OCI-LY7 (cell line): ENCODE data around the gene NEMP1. TPM values are rescaled to one million over a fixed set of nuclear protein-coding genes. Genes with fewer than 3 reads are reported as not detected.

ENCODE experiments used
- BruUV-seq: library from RNA; stranded (reverse); fragments of 400-500 nt; replicated peaks from 2 replicates; lab custom pipeline; 2021; lab: Mats Ljungman, UMichigan
- CTCF ChIA-PET: fragments of 300-600 bp; sonication (Branson Sonifier 250); formaldehyde crosslinking; loops from one replicate; lab custom pipeline; 2022; ENCODE audit warnings: antibody characterized with exemption; ENCODE audit not compliant: unreplicated experiment; lab: Charles Lee
- POLR2A ChIA-PET: fragments of 300-600 bp; sonication (Branson Sonifier 250); formaldehyde crosslinking; loops from one replicate; lab custom pipeline; 2022; ENCODE audit warnings: antibody characterized with exemption; lab: Charles Lee
- DNase-seq: peaks from one replicate; pipeline ENCODE4 v3.0.0-alpha.2; 2015; ENCODE audit warnings: low spot score
- H2AFZ ChIP-seq: fragments of 200-600 bp; sonication (generic), shearing (Covaris generic); 2 replicates; pipeline ENCODE4 v1.6.1; 2014; ENCODE audit warnings: mild to moderate bottlenecking, antibody characterized with exemption, low read length, moderate library complexity
- H3K27ac ChIP-seq: fragments of 200-600 bp; sonication (generic); 2 replicates; pipeline ENCODE4 v1.5.1; 2014; ENCODE audit warnings: mixed run types, low read depth, mild to moderate bottlenecking, moderate library complexity, low read length, inconsistent platforms; ENCODE audit not compliant: poor library complexity, severe bottlenecking
- H3K36me3 ChIP-seq: fragments of 200-600 bp; sonication (generic); 2 replicates; pipeline ENCODE4 v1.6.1; 2014; ENCODE audit warnings: mild to moderate bottlenecking, antibody characterized with exemption, low read length, moderate library complexity, mixed read lengths; ENCODE audit not compliant: insufficient read depth
- H3K4me1 ChIP-seq: fragments of 200-600 bp; sonication (generic); 2 replicates; pipeline ENCODE4 v1.5.1; 2014; ENCODE audit warnings: mild to moderate bottlenecking, low read length; ENCODE audit not compliant: insufficient read depth, poor library complexity, severe bottlenecking
- H3K4me2 ChIP-seq: fragments of 200-600 bp; sonication (generic); 2 replicates; pipeline ENCODE4 v1.6.1; 2014; ENCODE audit warnings: mild to moderate bottlenecking, low read length
- H3K4me3 ChIP-seq: fragments of 200-600 bp; sonication (generic); 2 replicates; pipeline ENCODE4 v1.5.1; 2014; ENCODE audit warnings: mild to moderate bottlenecking, low read depth, low read length; ENCODE audit not compliant: poor library complexity, severe bottlenecking
- H3K79me2 ChIP-seq: fragments of 200-600 bp; sonication (generic); 2 replicates; pipeline ENCODE4 v1.6.1; 2016; ENCODE audit warnings: low read depth, mild to moderate bottlenecking, low read length, moderate library complexity, mixed read lengths; ENCODE audit not compliant: insufficient read depth
- H3K9me2 ChIP-seq: fragments of 200-600 bp; sonication (generic); 2 replicates; pipeline ENCODE4 v1.6.1; 2016; ENCODE audit warnings: mild to moderate bottlenecking, low read length, mixed read lengths; ENCODE audit not compliant: insufficient read depth
- H3K9me3 ChIP-seq: fragments of 200-600 bp; sonication (generic); 2 replicates; pipeline ENCODE4 v1.6.1; 2014; ENCODE audit warnings: mild to moderate bottlenecking, mixed run types, low read length, mixed read lengths
- H4K20me1 ChIP-seq: fragments of 200-600 bp; sonication (generic); 2 replicates; pipeline ENCODE4 v1.6.1; 2014; ENCODE audit warnings: mild to moderate bottlenecking, antibody characterized with exemption, low read length, moderate library complexity, mixed read lengths; ENCODE audit not compliant: insufficient read depth
- CTCF ChIP-seq: fragments of 200-600 bp; sonication (generic); conservative IDR thresholded peaks from 2 replicates; pipeline ENCODE4 v1.5.1; 2014; ENCODE audit warnings: mild to moderate bottlenecking, antibody characterized with exemption, low read length, moderate library complexity, mixed read lengths
- EZH2phosphoT487 ChIP-seq: fragments of 200-600 bp; sonication (generic); IDR thresholded peaks from 2 replicates; pipeline ENCODE4 v1.6.1; 2018; ENCODE audit warnings: low read depth, borderline replicate concordance, mild to moderate bottlenecking, mixed run types, antibody characterized with exemption, low read length, moderate library complexity, mixed read lengths
- intact Hi-C: fragments of 100-400 bp; cut with micrococcal nuclease; formaldehyde crosslinking; loops from one replicate; pipeline ENCODE4 v1.10.0; 2022; ENCODE audit not compliant: unreplicated experiment
- total RNA-seq, 2 experiments: library from RNA; depleted of rRNA in 1 of 2; stranded (reverse); fragments of >200 nt in 1 of 2; shearing (Covaris generic) in 1 of 2; gene quantifications; 2 replicates each; pipeline ENCODE4 v1.2.3, GENCODE V29; 2014 to 2022

The NEMP1 gene
- total RNA-seq, 2 experiments from 2014 or later: 45.7 to 86.3 TPM

GRCh38 chr12:57037264-57037663 lies 41.3 kb downstream of the NEMP1 start:
- no peaks in the 10 kb centered on the region for H3K79me2 ChIP-seq
- H2AFZ ChIP-seq: no peak overlapping the region
- TF ChIP-seq CTCF (no peak), EZH2phosphoT487 (no peak)
- intact Hi-C loops: no loop called here
- no peaks in the 10 kb centered on the region for H3K9me3 ChIP-seq
- no peaks in the 10 kb centered on the region for H3K36me3 ChIP-seq
- no peak for DNase-seq
- no peak overlapping the region for H3K4me3 ChIP-seq
- BruUV-seq: no TSS peak
- H4K20me1 ChIP-seq: no peaks in the 10 kb centered on the region
- no peaks in the 10 kb centered on the region for H3K4me1 ChIP-seq
- POLR2A ChIA-PET: interaction anchor here (0.6 kb wide), 1 partner anchor 325 kb away, joined by 3 read pairs; no protein-coding TSS in a partner anchor
- CTCF ChIA-PET: no interaction called here
- H3K4me2 ChIP-seq: no peak overlapping the region
- H3K9me2 ChIP-seq: no peaks in the 10 kb centered on the region
- H3K27ac ChIP-seq: no peak overlapping the region

- Histone ChIP-seq H2AFZ (no peak overlapping the region), H4K20me1 (no peaks in the 10 kb centered on the region), H3K4me2 (no peak overlapping the region), H3K9me2 (no peaks in the 10 kb centered on the region), H3K27ac (no peak overlapping the region), H3K4me3 (no peak overlapping the region), H3K4me1 (peaks cover 5% of the 10 kb centered on the region), H3K9me3 (no peaks in the 10 kb centered on the region), H3K79me2 (no peaks in the 10 kb centered on the region), H3K36me3 (no peaks in the 10 kb centered on the region)
- no peak for TF ChIP-seq EZH2phosphoT487
- no peak for TF ChIP-seq CTCF
- POLR2A ChIA-PET: no interaction called here
- CTCF ChIA-PET: no interaction called here
- no peak for DNase-seq
- intact Hi-C loops: no loop called here
- BruUV-seq: no TSS peak
Measured at GRCh38 chr12:57033431-57033830, 45.2 kb downstream of the NEMP1 start.

- peaks cover 5% of the 10 kb centered on the region for H3K4me1 ChIP-seq
- H3K36me3 ChIP-seq: no peaks in the 10 kb centered on the region
- TF ChIP-seq EZH2phosphoT487 (no peak), CTCF (no peak)
- H3K9me3 ChIP-seq: no peaks in the 10 kb centered on the region
- intact Hi-C loops: no loop called here
- no peaks in the 10 kb centered on the region for H3K9me2 ChIP-seq
- H4K20me1 ChIP-seq: no peaks in the 10 kb centered on the region
- BruUV-seq: no TSS peak
- H3K4me2 ChIP-seq: no peak overlapping the region
- H2AFZ ChIP-seq: no peak overlapping the region
- no peak overlapping the region for H3K4me3 ChIP-seq
- CTCF ChIA-PET: interaction anchor here (0.9 to 1.0 kb wide), 3 partner anchors 10 to 92 kb away, joined by 3 to 4 read pairs (median 3); no protein-coding TSS in a partner anchor
- no peaks in the 10 kb centered on the region for H3K79me2 ChIP-seq
- DNase-seq: no peak
- H3K27ac ChIP-seq: no peak overlapping the region
- POLR2A ChIA-PET: interaction anchor here (0.5 to 1.5 kb wide), 4 partner anchors 13 to 658 kb away, joined by 3 to 4 read pairs (median 3); partner anchors contain the start of gene STAT6
Measured at GRCh38 chr12:57031789-57032188, 46.8 kb downstream of the NEMP1 start.
